Left lung (tissue), 10 donors: Measurements from ENCODE around the gene ICE2. TPM values are rescaled to one million over a fixed set of nuclear protein-coding genes. Genes with fewer than 3 reads are reported as not detected.

Source experiments
- ATAC-seq: fragments of 200-7000 bp; cut with Tn5 transposase; one replicate; pipeline ENCODE4 v1.9.1; 2020; ENCODE audit warnings: moderate library complexity
- DNase-seq, 4 donors: peaks; one replicate each; pipeline ENCODE4 v3.0.0-alpha.2; 2013 to 2020
- H3K27ac ChIP-seq, 2 donors: fragments of 200-600 bp; sonication (generic) in 1 of 2; one replicate each; pipeline versions ENCODE4 v1.5.0 to v1.8.0; 2020 to 2021
- H3K27me3 ChIP-seq, 2 donors: fragments of 200-600 bp; sonication (generic) in 1 of 2; one replicate each; pipeline versions ENCODE4 v1.5.0 to v1.8.0; 2020 to 2021
- H3K36me3 ChIP-seq, 2 donors: fragments of 200-600 bp; sonication (generic) in 1 of 2; one replicate each; pipeline versions ENCODE4 v1.5.0 to v1.8.0; 2020 to 2021
- H3K4me1 ChIP-seq, 2 donors: fragments of 200-600 bp; one replicate each; pipeline ENCODE4 v1.8.0; 2021
- H3K4me3 ChIP-seq, 2 donors: fragments of 200-600 bp; sonication (generic) in 1 of 2; one replicate each; pipeline versions ENCODE4 v1.5.0 to v1.8.0; 2020 to 2021; ENCODE audit warnings: mild to moderate bottlenecking in 1 of 2
- H3K9me3 ChIP-seq, 2 donors: fragments of 200-600 bp; sonication (generic) in 1 of 2; one replicate each; pipeline versions ENCODE4 v1.5.0 to v1.8.0; 2020 to 2021
- CTCF ChIP-seq, 2 donors: fragments of 200-600 bp; sonication (generic) in 1 of 2; IDR thresholded peaks; one replicate each; pipeline versions ENCODE4 v1.5.0 to v1.8.0; 2021; ENCODE audit warnings: antibody characterized with exemption in 2 of 2
- intact Hi-C, 2 donors: fragments of 100-400 bp; cut with DNase I; formaldehyde crosslinking; loops; one replicate each; pipeline versions ENCODE4 v1.11.2 to v1.14.2; 2022
- polyA plus RNA-seq, 6 donors: library from polyadenylated mRNA; unstranded; fragments of 120-200 nt; gene quantifications; one replicate each; pipeline ENCODE4 v1.2.1, GENCODE V29; 2013; ENCODE audit not compliant: insufficient read length in 6 of 6
- total RNA-seq, 2 donors: library from RNA; stranded (reverse); fragmentation: NEBNext Ultra II Directional; extraction: Animal tissue kit (Norgen Biotek cat#: 25700); gene quantifications; one replicate each; pipeline ENCODE4 v1.2.1, GENCODE V29; 2021
- donor health status: DM: no; HTN: yes; CAD: no.
- donor health status: DM: no; HTN: no; CAD: no.

Gene ICE2
- total and polyA plus RNA-seq, 8 donors = 35.9 to 94.4 (median 80.8) TPM

GRCh38 chr15:60425461-60425860 lies 53.5 kb downstream of the ICE2 start:
- TF ChIP-seq CTCF (IDR thresholded peaks at IDR 0.05) = no peak
- H3K27ac ChIP-seq = no peak overlapping the region
- DNase-seq (no peak), ATAC-seq (no peak)
- H3K4me3 ChIP-seq = no peak overlapping the region
- no peaks in the 10 kb centered on the region for H3K27me3 ChIP-seq
- H3K36me3 ChIP-seq = peaks cover 0 to 14% of the 10 kb centered on the region in 2 donors
- no peaks in the 10 kb centered on the region for H3K9me3 ChIP-seq
- intact Hi-C loops = no loop called here
- peaks cover 6 to 17% of the 10 kb centered on the region in 2 donors for H3K4me1 ChIP-seq

- Histone ChIP-seq H3K27me3 (no peaks in the 10 kb centered on the region), H3K9me3 (no peaks in the 10 kb centered on the region), H3K27ac (peak overlapping the region; percentile 33 to 51), H3K36me3 (peaks cover 0 to 8% of the 10 kb centered on the region in 2 donors), H3K4me3 (no peak overlapping the region), H3K4me1 (peaks cover 6 to 17% of the 10 kb centered on the region in 2 donors)
- DNase-seq (no peak), ATAC-seq (no peak)
- intact Hi-C loops = no loop called here
- no peak for TF ChIP-seq CTCF (IDR thresholded peaks at IDR 0.05)
These were observed 54.9 kb downstream of the ICE2 start for GRCh38 chr15:60424006-60424405.

GRCh38 chr15:60423537-60423936 lies 55.4 kb downstream of the ICE2 start:
- no peak for TF ChIP-seq CTCF (IDR thresholded peaks at IDR 0.05)
- Histone ChIP-seq H3K27ac (peak overlapping the region; percentile 33 to 51), H3K9me3 (no peaks in the 10 kb centered on the region), H3K36me3 (peaks cover 0 to 7% of the 10 kb centered on the region in 2 donors), H3K27me3 (no peaks in the 10 kb centered on the region), H3K4me1 (peaks cover 6 to 17% of the 10 kb centered on the region in 2 donors), H3K4me3 (no peak overlapping the region)
- ATAC-seq (peak; percentile 76), DNase-seq (peak in 3 of 4 donors; percentile 46 to 86 (median 57))
- intact Hi-C loops = no loop called here

GRCh38 chr15:60421544-60421943 lies 57.4 kb downstream of the ICE2 start:
- no peak for TF ChIP-seq CTCF (IDR thresholded peaks at IDR 0.05)
- Histone ChIP-seq H3K4me3 (no peak overlapping the region), H3K27ac (peak overlapping the region in 1 of 2 donors; percentile 44), H3K9me3 (no peaks in the 10 kb centered on the region), H3K36me3 (peaks cover 0 to 7% of the 10 kb centered on the region in 2 donors), H3K27me3 (no peaks in the 10 kb centered on the region), H3K4me1 (peaks cover 6 to 20% of the 10 kb centered on the region in 2 donors)
- ATAC-seq (no peak), DNase-seq (no peak)
- intact Hi-C loops = no loop called here

GRCh38 chr15:60420203-60420716 lies 58.7 kb downstream of the ICE2 start:
- TF ChIP-seq CTCF (IDR thresholded peaks at IDR 0.05) = no peak
- Histone ChIP-seq H3K36me3 (peaks cover 0 to 7% of the 10 kb centered on the region in 2 donors), H3K4me1 (peaks cover 6 to 20% of the 10 kb centered on the region in 2 donors), H3K27ac (peak overlapping the region in 1 of 2 donors; percentile 9), H3K27me3 (no peaks in the 10 kb centered on the region), H3K9me3 (no peaks in the 10 kb centered on the region), H3K4me3 (no peak overlapping the region)
- DNase-seq (no peak), ATAC-seq (no peak)
- intact Hi-C loops = no loop called here
